SKM-1 (cell line): ENCODE results near the gene MYO9A.
"Not testable (repeated sequence)": the region's sequence is repeated elsewhere in the genome, so short reads cannot be mapped to it uniquely, and the experiment has no call there.

Experiments used
- DNase-seq: peaks from one replicate; lab custom pipeline; 2025; ENCODE audit not compliant: unreplicated experiment; lab: John Stamatoyannopoulos, UW

Gene MYO9A

DNA sequence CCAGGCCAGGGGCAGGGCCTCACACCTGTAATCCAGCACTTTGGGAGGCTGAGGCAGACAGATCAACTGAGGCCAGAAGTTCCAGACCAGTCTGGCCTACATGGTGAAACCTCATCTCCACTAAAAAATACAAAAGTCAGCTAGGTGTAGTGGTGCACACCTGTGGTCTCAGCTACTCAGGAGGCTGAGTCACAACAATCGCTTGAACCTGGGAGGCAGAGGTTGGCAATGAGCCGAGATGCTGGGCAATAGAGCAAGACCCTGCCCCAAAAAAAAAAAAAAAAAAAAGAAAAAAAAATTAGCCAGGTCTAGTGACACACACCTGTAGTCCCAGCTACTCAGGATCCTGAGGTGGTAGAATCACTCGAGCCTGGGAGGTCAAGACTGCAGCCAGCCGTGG lies 18.8 kb downstream of the MYO9A start:
- DNase-seq, result no peak

DNA sequence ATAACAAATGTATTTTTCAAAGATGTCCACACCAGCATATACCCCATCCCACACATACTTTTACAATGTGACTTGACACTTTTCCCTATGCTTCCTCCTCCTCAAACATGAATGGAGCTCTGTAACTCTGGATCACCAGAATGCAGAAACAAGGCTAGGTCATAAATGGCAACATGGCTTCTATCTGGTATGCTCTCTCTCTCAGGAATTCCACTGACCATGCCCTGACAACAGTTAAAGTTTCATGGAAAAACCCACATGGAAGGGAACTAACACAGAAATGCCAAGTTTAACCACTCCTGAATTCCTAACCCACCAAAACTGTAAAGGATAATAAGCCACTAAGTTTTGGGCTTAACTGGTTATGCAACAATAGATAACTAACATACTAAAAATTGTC lies 19.9 kb downstream of the MYO9A start:
- DNase-seq, result no peak

DNA sequence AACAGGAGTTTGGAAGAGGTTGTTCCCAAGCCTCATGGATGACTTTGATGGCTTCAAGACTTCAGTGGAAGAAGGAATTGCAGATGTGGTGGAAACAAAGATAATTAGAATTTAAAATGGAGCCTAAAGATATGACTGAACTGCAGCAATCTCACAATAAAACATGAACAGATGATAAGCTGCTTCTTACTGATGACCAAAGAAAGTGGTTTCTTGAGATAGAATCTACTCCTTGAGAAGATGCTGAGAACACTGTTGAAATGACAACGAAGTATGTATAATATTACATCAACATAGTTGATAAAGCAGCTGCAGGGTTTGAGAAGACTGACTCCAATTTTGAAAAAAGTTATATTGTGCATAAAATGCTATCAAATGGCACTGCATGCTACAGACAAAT lies 21.2 kb downstream of the MYO9A start:
- no peak for DNase-seq

DNA sequence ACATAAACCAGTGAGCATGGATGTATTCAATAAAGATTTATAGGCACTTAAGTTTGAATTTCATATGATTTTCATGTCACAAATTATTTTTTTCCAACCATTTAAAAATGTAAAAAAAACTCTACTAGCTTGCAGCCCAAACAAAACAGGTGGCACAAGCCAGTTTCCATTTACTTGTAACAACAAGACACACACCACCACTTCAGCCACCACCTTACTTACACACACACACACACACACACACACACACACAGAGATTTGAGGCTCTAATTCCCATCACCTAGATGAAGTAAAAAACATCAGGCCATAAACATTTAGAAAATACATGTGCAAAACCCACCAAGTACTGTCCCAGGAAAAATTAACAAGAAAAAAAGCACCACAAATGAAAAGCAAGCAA lies 25.3 kb downstream of the MYO9A start:
- no peak for DNase-seq

DNA sequence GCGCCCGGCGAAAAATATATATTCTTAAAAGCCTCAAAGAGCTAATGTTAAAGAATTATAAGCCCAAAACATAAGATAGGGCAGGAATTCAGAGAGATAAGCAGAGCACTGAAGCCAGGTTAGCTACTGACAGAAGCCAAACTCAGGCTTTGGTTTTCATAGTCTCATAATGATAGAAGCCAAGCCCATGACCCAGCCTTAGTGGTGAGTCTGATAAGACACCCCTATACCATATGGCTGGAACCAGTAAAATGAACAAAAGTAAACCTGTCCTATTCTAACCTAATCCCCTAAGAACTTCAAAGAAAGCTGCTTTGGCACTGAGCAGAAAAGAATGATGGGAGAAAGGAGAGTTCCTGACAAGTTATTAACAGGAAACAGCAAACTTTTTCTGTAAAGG lies 25.9 kb downstream of the MYO9A start:
- no peak for DNase-seq

DNA sequence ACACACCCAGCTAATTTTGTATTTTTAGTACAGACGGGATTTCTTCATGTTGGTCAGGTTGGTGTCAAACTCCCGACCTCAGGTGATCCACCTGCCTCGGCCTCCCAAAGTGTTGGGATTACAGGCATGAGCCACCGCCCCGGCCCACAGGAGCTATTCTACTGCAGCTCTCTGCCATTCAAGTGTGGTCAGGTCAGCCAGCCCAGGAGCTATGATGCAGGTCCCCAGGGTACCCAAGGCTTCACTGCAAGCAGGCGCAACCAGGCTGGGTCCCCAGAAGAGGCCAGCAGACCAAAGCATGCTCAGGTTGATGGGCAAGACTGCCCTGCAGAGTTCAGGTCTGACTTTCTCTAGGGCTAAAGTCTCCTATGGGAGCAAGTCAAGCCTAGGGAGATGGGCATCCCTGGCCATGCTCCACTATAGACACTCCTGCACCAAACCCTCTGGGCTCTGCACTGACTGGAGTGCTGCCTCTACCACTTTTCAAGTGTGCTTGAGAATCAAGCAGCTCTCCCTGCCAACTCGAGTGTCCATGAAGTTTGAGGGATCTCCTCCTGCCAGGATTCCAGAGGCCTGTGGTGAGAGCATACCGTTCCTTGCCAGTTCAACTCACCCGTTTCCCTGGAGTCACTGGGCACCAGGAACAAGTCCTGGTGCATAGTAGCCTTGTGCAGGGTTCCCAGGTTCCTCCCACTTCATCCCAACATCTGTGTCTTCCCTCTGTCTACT lies 30.9 kb downstream of the MYO9A start:
- DNase-seq, result no peak

DNA sequence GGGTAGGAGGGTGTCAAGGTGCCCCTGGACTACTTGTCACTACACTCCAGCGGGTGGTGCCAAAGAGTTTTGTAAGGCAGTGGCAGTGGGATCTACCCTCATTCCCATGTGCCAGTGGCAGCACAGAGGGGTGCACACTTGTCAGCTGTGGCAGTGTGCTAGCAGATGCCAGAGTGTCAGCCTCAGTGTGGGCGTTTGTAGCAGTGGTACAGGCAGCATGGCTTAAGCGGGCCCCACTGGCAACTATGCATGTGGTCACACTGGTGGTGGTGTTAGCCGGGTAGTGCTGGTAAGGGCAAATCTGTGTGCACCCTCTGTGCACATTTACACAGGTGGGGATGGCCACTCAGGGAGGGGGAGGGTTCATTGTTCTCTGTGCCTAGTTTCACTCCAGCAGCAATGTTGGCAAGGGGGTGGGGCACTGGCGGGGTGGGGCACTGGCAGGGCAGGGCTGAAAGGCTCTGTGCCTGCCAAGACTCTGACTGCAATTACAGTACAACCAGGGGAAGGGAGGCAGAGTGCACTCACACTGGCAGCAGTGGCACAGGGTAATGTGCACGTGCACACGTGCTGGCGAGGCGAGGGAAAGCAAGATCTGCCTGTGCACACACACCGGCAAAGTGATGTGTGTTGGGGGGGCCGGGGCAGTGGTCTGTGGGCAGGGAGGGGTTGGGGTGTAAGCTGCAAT lies 31.8 kb downstream of the MYO9A start:
- no peak for DNase-seq

DNA sequence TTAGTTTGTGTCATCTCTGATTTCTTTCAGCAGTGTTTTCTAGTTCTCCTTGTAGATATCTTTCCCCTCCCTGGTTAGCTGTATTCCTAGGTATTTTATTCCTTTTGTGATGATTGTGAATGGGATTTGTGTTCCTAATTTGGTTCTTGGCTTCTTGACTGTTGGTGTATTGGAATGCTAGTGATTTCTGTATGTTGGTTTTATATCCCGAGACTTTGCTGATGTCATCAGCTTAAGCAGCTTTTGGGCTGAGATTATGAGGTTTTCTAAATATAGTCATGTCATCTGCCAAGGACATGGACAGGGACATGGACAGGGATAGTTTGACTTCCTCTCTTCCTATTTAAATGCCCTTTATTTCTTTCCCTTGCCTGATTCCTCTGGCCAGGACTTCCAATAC lies 35.8 kb downstream of the MYO9A start:
- DNase-seq, result no peak

DNA sequence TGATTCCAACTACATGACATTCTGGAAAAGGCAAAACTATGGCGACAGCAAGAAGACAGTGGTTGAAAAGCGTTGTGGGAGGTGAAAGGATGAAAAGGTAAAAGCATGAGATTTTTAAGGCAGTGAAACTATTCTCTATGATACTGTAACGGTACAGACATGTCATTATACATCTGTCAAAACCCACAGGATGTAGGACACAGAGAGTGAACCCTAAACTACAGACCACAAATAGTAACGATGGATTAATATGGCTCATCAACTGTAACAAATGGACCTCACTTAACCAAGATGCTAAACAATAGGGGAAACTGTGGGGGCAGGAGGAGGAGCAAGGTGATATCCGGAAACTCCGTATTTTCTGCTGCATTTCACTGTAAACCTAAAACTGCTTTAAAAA lies 39.1 kb downstream of the MYO9A start:
- DNase-seq, result no peak

DNA sequence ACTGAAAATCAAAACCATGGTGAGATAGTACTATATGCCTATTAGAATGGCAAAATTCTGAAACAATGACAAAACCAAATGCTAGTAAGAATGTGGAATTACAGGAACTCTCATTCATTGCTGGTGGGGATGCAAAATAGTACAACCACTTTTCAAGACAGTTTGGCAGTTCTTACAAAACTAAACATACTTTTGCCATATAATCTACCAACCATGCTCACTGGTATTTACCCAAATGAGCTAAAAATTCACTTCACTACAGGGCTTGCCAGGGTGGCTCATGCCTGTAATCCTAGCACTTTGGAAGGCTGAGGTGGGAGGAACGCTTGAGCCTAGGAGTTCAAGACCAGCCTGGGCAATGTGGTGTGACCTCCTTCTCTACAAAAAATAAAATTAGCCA lies 40.0 kb downstream of the MYO9A start:
- no peak for DNase-seq

DNA sequence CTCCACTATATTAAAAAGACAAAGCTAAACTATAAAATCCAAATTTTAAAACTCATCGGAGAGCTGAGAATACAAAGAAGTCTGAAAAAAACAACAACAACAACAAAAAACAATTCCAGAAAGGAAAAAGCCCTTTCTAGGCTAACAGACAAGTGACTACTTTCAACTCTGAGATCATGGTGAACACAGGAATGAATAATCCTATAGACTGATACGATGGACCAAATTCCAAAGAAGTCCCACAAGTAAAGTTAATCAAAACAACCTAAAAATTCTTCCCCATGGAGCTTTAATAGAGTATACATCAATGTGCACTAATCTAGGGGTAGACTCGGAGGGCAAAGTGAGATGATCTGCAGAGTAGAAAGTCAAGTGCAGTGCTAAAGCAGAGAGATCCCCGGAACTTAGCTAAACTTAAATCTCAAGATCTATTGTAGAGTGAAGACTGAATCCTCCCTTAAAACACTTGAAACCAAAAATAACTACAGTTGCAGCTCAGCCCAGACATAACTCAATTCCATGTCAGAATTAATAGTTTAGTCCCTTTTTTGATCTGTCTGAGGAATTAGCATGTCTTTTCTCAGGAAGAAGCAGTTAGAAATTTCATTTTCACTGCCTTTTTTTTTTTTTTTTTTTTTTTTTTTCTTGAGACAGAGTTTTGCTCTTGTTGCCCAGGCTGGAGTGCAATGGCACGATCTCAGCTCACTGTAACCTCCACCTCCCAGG lies 43.5 kb downstream of the MYO9A start:
- DNase-seq, result no peak

DNA sequence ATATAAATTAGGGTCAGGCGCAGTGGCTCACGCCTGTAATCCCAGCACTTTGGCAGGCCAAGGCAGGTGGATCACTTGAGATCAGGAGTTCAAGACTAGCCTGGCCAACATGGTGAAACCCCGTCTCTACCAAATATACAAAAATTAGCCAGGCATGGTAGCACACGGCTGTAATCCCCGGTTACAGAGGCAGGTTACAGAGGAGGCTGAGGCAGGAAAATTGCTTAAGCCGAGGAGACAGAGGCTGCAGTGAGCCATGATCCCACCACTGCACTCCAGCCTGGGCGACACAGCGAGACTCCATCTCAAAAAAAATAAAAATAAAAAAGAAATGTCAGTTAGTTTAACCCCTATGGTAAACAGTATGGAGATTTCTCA lies 46.5 kb downstream of the MYO9A start:
- DNase-seq, result not testable (repeated sequence)

DNA sequence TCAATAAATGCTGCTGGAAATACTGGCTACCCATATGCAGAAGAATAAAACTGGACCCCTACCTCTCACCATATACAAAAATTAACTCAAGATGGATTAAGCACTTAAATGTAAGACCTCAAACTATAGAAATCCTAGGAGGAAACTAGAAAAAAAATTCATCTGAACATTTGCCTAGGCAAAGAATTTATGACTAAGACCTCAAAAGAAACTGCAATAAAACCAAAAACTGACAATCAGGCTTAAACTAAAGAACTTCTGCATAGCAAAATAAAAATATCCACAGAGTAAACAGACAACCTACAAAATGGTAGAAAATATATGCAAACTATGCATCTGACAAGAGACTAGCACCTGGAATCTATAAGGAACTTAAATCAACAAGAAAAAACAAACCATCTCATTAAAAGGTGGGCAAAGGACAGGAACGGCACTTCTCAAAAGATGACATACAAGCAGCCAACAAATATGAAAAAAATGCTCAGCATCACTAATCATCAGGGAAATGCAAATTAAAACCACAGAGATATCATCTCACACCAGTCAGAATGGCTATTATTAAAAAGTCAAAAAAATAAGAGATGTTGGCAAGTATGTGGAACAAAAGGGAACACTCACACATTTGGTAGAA lies 47.0 kb downstream of the MYO9A start:
- DNase-seq, result no peak

DNA sequence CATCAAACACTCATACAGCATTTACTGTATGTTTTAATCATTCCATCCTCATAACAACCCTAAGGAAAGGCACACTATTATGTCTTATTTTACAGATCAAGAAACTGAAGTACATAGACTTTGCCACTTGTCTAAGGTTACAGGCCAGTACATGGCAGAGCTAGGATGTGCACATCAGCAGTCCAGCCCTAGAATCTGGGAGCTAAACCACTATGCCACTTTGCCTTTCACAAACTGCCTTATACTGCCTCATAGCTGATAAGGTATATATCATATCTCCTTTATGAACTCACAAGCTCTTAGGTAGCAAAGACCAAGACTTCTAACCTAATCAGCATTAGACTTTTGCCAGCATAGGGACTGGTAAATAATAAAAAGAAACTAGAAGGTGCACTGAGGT lies 49.1 kb downstream of the MYO9A start:
- no peak for DNase-seq

DNA sequence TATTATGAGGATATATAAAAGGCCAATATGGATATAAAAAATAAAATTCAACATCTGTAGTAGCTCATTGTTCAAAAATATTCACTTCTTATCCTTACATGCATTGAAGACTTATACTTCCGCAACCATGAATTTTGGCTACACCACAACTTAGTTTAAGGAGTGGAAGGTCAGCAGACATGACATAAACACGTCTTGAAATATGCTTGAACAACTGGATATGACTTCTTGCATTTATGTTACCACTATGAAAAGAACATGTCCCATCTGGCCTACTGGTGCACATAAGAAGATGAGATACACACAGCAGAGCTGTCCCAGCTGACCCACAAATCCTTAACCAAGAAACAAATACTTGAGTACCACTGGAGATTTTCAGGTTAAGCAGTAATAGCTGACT lies 52.1 kb downstream of the MYO9A start:
- no peak for DNase-seq

DNA sequence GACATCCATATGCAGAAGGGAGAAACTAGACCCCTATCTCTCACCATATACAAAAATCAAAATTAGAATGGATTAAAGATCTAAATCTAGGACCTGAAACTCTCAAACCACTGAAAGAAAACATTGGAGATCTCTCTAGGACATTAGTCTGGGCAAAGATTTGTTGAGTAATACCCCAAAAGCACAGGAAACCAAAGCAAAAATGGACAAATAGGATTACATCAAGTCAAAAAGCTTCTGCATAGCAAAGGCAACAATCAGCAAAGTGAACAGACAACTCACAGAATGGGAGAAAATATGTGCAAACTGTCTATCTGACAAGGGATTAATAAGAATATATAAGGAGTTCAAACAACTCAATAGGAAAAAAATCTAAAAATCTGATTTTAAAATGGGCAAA lies 54.8 kb downstream of the MYO9A start:
- DNase-seq, result no peak

DNA sequence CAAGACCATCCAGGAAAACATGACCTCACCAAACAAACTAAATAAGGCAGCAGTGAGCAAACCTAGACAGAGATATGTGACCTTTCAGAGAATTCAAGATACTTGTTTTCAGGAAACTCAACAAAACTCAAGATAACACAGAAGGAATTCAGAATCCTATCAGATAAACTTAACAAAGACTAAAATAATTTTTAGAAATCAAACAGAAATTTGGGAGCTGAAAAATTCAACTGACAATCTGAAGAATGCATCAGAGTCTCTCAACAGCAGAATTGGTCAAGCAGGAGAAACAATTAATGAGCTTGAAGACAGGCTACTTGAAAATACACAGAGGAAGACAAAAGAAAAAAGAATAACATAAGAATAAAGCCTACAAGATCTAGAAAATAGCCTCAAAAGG lies 55.6 kb downstream of the MYO9A start:
- DNase-seq, result no peak

DNA sequence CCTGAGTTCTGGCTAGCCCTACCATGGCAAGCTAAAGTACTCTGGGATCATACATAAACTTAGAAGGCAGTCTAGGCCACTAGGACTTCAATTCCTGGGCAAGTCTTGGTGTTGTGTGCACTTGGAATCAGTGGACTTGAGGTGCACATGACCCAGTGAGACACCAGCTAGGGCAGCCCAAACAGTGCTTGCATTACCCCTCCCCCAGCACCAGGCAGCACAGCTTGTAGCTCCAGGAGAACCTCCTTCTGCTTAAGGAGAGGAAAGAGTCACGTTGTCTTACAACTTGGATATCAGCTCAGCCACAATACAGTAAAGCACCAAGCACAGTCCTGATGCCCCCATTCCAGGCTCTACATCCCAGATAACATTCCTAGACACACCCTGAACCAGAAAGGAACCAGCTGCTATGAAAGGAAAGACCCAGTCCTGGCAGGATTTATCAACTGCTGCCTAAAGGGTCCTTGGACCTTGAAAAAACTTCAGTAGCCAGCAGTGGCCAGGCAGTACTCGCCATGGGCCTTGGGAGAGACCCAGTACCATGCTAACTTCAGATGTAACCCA lies 57.2 kb downstream of the MYO9A start:
- no peak for DNase-seq

DNA sequence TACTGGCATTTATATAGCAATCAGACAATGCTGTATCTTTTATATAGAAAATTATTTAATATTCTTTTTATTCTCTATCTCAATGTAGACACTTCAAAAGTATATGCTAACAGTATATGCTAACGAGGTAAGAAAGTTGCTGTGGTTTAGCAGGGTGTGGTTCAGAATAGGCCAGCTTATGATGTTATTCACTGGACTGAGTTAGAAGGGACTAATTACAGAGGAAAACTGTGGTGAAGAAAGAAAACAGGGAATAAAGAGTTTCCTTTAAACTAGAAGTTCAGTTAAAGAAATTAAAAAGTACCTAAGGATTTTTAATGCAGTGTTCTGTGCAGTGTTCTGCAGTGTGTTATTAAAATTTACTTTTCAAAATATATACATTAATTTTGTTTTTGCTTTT lies 59.4 kb downstream of the MYO9A start:
- DNase-seq, result no peak

DNA sequence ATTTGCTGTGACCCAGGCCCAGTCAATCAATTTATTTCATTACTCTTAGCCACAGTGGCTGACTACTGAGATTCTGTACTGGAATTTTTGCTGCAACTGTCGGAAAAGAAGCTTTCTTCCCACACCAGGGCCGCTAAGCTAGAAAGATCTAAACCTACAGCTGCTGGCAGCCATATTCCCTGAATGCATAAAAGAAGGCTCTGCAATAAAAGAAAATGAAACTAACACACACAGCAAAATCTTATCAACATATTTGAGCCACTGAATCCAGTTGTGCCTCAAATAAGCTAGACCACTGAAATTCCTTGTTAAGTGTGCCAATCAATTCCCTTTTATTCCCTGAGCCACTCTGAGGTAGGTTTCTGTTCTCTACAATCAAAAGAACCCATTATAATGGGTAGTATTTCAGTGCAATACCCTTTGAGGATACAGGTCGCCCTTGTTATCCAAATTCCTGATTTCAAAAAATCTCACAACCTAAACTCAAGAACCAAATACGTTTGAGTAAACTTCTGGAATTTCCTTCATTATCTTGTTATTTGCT lies 60.3 kb downstream of the MYO9A start:
- no peak for DNase-seq

DNA sequence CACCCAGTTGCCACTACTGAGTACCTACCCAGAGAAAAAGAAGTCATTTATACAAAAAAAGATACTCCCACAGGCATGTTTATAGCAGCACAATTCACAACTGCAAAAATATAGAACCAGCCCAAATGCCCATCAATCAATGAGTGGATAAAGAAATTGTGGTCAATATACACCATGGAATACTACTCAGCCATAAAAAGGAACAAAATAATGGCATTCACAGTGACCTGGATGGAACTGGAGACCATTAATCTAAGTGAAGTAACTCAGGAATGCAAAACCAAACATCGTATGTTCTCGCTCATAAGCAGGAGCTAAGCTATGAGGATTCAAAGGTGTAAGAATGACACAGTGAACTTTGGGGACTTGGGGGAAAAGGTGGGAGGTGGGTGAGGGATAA lies 61.7 kb downstream of the MYO9A start:
- DNase-seq, result not testable (repeated sequence)
